ENCODE results near the gene NEURL4. TPM values are rescaled to one million over a fixed set of nuclear protein-coding genes. Genes with fewer than 3 reads are reported as not detected.

Gene NEURL4
- total and polyA plus RNA-seq, 2 donors = 20.9 to 26.0 TPM

- 16% methylated on average over 6 of the region's 6 CpGs for WGBS
- H3K4me1 ChIP-seq (ENCODE audit: insufficient read depth) = peaks cover 2% of the 10 kb centered on the region
- DNase-seq (ENCODE audit: extremely low spot score) = no peak
Observed at GRCh38 chr17:7292729-7293128, 36.4 kb downstream of the NEURL4 start.

DNA sequence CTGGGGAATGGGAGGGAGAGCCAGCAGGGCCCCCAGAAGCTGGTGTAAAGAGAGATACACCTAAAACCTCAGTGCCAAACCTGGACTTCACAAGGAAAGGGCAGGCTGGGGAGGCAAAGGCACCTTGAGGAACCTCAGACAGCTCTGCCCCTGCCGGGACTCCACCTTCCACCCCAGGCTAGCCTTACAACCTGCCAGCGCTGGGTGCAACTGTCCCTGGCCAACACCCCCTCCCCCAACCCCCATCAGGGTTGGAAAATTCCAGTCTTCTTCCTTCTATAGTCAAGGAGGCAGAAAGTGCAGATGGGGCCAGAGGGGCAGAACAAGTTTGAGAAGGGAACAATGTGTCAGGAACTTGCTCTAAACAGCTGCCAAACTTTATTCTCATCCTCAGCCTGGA is 36.9 kb downstream of the NEURL4 start:
- no peaks in the 10 kb centered on the region for H3K36me3 ChIP-seq (ENCODE audit: insufficient read depth)
- H3K27ac ChIP-seq (ENCODE audit: low read depth) = no peak overlapping the region
- H3K4me3 ChIP-seq (ENCODE audit: low read depth, low read length) = no peak overlapping the region
- H3K4me1 ChIP-seq (ENCODE audit: insufficient read depth) = peaks cover 2% of the 10 kb centered on the region
- no peak for DNase-seq (ENCODE audit: extremely low spot score)
- 53% methylated on average over 2 of the region's 2 CpGs for WGBS

More at GRCh38 chr17:7292729-7293128, 36.4 kb downstream of the NEURL4 start:
- H3K36me3 ChIP-seq (ENCODE audit: insufficient read depth) = no peaks in the 10 kb centered on the region
- no peak overlapping the region for H3K4me3 ChIP-seq (ENCODE audit: low read depth, low read length)
- H3K27ac ChIP-seq (ENCODE audit: low read depth) = no peak overlapping the region

DNA sequence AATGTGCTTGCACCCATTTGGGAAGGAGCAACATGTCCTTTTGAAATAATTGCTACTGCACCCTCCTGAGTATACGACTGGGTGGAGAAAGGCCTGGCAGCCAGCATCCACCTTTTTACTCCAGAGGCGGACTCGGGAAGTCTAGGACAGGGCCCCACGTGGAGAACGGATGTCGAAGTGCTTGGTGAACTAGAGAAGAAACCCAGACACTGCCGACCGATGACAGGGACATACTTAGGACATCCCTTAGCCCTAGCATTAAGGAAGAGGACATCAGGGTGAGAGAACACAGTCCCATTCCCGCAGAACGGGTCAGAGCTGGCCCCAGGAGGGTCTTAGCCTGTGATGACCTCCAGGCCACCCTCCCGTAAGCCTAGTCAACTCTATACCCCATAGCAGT is 38.5 kb downstream of the NEURL4 start:
- Histone ChIP-seq H3K27ac (ENCODE audit: low read depth) (no peak overlapping the region), H3K4me3 (ENCODE audit: low read depth, low read length) (no peak overlapping the region), H3K36me3 (ENCODE audit: insufficient read depth) (no peaks in the 10 kb centered on the region), H3K4me1 (ENCODE audit: insufficient read depth) (no peaks in the 10 kb centered on the region)
- WGBS = 57% methylated on average over 11 of the region's 11 CpGs
- DNase-seq (ENCODE audit: extremely low spot score) = no peak

DNA sequence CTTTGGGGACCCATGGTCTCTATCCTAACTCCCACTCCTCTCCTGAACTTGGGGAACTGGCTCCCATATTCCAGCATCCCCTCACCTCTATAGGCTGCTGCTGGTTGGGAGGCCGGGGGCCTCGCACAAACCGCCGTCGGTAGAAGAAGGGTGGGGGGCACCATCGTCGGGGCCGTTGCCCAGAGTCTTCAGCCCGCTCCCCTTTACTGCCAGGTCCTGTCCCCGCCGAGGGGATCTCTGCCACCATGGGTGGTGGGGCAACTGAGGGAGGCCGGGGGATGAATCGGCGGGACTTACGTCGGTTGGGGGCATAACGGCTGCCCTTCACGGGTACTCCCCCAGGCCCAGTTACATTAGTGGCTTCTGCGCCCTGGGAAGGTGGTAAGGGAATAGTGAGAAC is 39.0 kb downstream of the NEURL4 start:
- 86% methylated on average over 19 of the region's 19 CpGs for WGBS
- no peak overlapping the region for H3K27ac ChIP-seq (ENCODE audit: low read depth)
- no peak for DNase-seq (ENCODE audit: extremely low spot score)
- no peaks in the 10 kb centered on the region for H3K4me1 ChIP-seq (ENCODE audit: insufficient read depth)
- no peaks in the 10 kb centered on the region for H3K36me3 ChIP-seq (ENCODE audit: insufficient read depth)
- H3K4me3 ChIP-seq (ENCODE audit: low read depth, low read length) = no peak overlapping the region

DNA sequence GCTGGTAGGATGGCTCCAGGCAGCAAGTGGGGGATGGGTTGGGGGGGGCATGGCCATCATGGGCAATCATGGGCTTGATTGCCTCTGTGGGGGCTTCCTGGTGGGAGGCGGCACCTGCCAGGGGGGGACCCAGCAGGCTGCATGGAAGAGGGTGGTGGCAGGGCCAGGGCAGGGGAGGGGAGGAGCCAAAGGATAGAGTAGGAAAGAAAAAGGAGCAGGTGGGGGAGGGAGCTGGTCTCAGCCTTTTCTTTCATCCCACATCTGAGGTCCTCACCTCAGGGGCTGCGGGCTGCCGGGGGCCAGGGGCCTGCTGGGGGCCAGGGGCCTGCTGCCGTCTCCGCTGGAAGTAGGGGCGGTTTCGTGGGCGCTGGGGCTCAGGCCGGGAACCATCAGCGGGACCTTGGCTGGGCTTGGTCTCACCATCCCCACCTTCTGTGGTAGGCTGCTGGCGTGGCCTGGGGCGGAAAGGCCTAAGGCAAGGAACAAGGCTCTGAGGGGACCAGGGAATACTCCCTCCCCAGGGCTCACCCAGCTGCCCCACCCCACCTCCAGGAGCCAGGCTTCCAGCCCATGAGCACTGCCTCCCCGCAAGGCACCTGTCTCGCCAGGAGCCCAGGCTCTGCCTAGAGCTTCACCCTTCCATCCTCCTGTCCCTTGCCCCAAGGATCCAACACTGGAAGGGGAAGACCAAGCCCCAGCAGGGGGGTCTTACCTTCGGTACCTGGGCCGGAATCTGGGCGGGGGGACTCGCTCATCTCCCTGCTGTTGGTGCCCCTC is 39.7 kb downstream of the NEURL4 start:
- Histone ChIP-seq H3K4me3 (ENCODE audit: low read depth, low read length) (no peak overlapping the region), H3K4me1 (ENCODE audit: insufficient read depth) (no peaks in the 10 kb centered on the region), H3K27ac (ENCODE audit: low read depth) (no peak overlapping the region), H3K36me3 (ENCODE audit: insufficient read depth) (no peaks in the 10 kb centered on the region)
- no peak for DNase-seq (ENCODE audit: extremely low spot score)
- 73% methylated on average over 18 of the region's 18 CpGs for WGBS

GRCh38 chr17:7285679-7286078 is 43.5 kb downstream of the NEURL4 start:
- Histone ChIP-seq H3K36me3 (ENCODE audit: insufficient read depth) (no peaks in the 10 kb centered on the region), H3K4me3 (ENCODE audit: low read depth, low read length) (no peak overlapping the region), H3K27ac (ENCODE audit: low read depth) (no peak overlapping the region), H3K4me1 (ENCODE audit: insufficient read depth) (no peaks in the 10 kb centered on the region)
- 84% methylated on average over 12 of the region's 12 CpGs for WGBS
- no peak for DNase-seq (ENCODE audit: extremely low spot score)

GRCh38 chr17:7284911-7285310 is 44.2 kb downstream of the NEURL4 start:
- DNase-seq (ENCODE audit: extremely low spot score) = no peak
- Histone ChIP-seq H3K4me3 (ENCODE audit: low read depth, low read length) (no peak overlapping the region), H3K36me3 (ENCODE audit: insufficient read depth) (no peaks in the 10 kb centered on the region), H3K4me1 (ENCODE audit: insufficient read depth) (no peaks in the 10 kb centered on the region), H3K27ac (ENCODE audit: low read depth) (no peak overlapping the region)
- 94% methylated on average over 16 of the region's 16 CpGs for WGBS

DNA sequence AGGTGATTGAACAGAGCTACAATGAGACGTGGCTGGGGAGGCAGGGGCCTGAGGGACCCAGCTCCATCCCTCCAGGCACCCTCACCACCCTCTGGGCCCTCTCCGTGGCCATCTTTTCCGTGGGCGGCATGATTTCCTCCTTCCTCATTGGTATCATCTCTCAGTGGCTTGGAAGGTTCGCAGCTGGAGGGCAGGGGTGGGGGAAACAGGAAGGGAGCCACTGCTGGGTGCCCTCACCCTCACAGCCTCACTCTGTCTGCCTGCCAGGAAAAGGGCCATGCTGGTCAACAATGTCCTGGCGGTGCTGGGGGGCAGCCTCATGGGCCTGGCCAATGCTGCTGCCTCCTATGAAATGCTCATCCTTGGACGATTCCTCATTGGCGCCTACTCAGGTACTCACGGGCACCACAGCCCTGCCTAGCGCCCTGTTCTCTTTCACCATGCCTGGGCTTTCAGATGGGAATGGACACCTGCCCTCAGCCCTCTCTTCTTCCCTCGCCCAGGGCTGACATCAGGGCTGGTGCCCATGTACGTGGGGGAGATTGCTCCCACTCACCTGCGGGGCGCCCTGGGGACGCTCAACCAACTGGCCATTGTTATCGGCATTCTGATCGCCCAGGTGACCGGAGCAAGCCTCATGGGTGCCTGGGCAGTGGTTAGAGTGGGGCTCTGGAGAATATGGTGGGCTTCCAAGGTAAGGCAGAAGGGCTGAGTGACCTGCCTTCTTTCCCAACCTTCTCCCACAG is 45.5 kb downstream of the NEURL4 start:
- 79% methylated on average over 18 of the region's 18 CpGs for WGBS

DNA sequence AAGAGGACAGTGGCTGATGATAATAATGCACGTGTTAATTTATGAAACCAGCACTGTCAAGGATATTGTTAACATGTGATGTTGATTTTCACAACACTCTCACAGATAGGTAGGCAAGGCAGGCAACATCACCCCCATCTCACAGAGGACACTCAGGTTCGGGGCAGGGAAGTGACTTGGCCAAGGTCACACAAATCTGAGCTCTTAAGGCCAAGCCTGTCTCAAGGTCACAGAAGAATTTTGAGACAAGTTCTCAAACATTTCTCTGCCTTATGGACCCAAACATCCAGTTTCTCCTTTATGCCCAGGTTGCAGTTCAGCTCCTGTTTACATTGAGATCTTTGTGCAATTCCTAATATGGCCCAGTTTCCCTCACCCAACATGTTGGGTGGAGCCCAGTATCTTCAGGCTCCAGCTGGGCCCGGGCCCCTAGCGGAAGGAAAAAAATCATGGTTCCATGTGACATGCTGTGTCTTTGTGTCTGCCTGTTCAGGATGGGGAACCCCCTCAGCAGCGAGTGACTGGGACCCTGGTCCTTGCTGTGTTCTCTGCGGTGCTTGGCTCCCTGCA is 46.3 kb downstream of the NEURL4 start:
- Histone ChIP-seq H3K36me3 (ENCODE audit: insufficient read depth) (no peaks in the 10 kb centered on the region), H3K4me3 (ENCODE audit: low read depth, low read length) (no peak overlapping the region), H3K27ac (ENCODE audit: low read depth) (no peak overlapping the region), H3K4me1 (ENCODE audit: insufficient read depth) (no peaks in the 10 kb centered on the region)
- DNase-seq (ENCODE audit: extremely low spot score) = no peak
- 38% methylated on average over 6 of the region's 6 CpGs for WGBS

More for the DNA sequence above, 45.5 kb downstream of the NEURL4 start:
- no peak overlapping the region for H3K27ac ChIP-seq (ENCODE audit: low read depth)
- H3K4me1 ChIP-seq (ENCODE audit: insufficient read depth) = no peaks in the 10 kb centered on the region
- H3K36me3 ChIP-seq (ENCODE audit: insufficient read depth) = no peaks in the 10 kb centered on the region
- H3K4me3 ChIP-seq (ENCODE audit: low read depth, low read length) = no peak overlapping the region
- no peak for DNase-seq (ENCODE audit: extremely low spot score)

DNA sequence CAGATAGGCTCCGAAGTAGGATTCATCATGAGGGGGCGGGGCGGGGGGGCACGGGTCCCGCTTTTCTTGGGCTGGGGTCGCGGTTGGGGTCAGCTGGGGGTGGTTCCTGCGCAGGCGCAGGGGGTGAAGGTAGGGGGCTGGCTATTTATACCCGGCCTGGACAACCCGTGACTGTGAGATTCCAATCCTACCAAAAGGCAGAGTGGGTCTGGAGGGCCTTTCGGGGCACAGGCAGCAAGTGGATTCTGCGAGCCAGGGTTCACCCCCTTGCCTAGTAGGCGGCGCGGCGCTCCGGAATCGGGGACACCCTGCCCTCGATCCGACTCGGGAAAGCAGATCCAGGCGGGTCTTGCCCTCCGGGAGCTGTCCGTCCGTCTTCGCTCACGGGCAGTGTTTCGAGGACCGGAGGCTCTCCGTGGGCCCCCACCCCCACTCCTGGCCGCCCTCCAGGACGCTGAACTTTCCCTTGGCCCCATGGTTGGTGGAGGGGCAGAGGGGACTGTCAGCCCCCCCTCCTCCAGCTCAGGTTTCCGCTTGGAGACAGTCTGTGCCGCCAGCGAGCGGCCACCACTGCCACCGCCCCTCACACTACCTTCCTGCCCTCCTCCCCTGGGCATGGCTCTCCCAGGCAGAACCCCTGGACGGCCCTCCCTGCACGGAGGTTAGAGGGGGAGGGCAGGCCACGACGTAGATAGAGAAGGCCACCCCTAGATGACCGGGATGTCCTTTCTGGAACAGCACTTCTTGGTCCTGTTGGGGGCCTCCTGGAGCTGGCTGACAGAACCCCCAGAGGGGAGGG is 47.0 kb downstream of the NEURL4 start:
- H3K27ac ChIP-seq (ENCODE audit: low read depth) = no peak overlapping the region
- 2% methylated on average over 43 of the region's 43 CpGs for WGBS
- H3K36me3 ChIP-seq (ENCODE audit: insufficient read depth) = no peaks in the 10 kb centered on the region
- no peaks in the 10 kb centered on the region for H3K4me1 ChIP-seq (ENCODE audit: insufficient read depth)
- peak overlapping the region; percentile 45 for H3K4me3 ChIP-seq (ENCODE audit: low read depth, low read length)
- DNase-seq (ENCODE audit: extremely low spot score) = no peak

DNA sequence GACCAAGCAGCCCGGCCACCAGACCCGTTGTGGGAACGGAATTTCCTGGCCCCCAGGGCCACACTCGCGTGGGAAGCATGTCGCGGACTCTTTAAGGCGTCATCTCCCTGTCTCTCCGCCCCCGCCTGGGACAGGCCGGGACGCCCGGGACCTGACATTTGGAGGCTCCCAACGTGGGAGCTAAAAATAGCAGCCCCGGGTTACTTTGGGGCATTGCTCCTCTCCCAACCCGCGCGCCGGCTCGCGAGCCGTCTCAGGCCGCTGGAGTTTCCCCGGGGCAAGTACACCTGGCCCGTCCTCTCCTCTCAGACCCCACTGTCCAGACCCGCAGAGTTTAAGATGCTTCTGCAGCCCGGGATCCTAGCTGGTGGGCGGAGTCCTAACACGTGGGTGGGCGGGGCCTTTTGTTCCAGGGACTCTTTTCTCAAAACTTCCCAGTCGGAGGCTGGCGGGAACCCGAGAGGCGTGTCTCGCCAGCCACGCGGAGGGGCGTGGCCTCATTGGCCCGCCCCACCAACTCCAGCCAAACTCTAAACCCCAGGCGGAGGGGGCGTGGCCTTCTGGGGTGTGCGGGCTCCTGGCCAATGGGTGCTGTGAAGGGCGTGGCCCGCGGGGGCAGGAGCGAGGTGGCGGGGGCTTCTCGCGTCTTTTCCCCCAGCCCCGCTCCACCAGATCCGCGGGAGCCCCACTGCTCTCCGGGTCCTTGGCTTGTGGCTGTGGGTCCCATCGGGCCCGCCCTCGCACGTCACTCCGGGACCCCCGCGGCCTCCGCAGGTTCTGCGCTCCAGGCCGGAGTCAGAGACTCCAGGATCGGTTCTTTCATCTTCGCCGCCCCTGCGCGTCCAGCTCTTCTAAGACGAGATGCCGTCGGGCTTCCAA is 47.8 kb downstream of the NEURL4 start, which contains the start of gene SLC2A4:
Gene SLC2A4, plus strand, starts transcription at position 645 of the 879 bp plus-strand sequence. Its CDS starts 217 bp downstream, at position 862.
- Histone ChIP-seq H3K4me3 (ENCODE audit: low read depth, low read length) (peak within 1 kb of the TSS; percentile 45), H3K36me3 (ENCODE audit: insufficient read depth) (no peaks in the 10 kb centered on the region), H3K27ac (ENCODE audit: low read depth) (peak within 1 kb of the TSS; percentile 62), H3K4me1 (ENCODE audit: insufficient read depth) (no peaks in the 10 kb centered on the region)
- DNase-seq (ENCODE audit: extremely low spot score) = peak; percentile 79
- whole genome bisulfite sequencing = under 1% methylated on average over 71 of the region's 71 CpGs

- no peaks in the 10 kb centered on the region for H3K36me3 ChIP-seq (ENCODE audit: insufficient read depth)
- H3K4me1 ChIP-seq (ENCODE audit: insufficient read depth) = no peaks in the 10 kb centered on the region
- DNase-seq (ENCODE audit: extremely low spot score) = peak; percentile 71
- peak overlapping the region; percentile 29 for H3K4me3 ChIP-seq (ENCODE audit: low read depth, low read length)
- WGBS = under 1% methylated on average over 29 of the region's 29 CpGs
- H3K27ac ChIP-seq (ENCODE audit: low read depth) = peak overlapping the region; percentile 62
Observed at GRCh38 chr17:7280519-7281073, 48.5 kb downstream of the NEURL4 start.
